HCT116 (cell line): ENCODE data around the gene CFAP97D1. TPM values are rescaled to one million over a fixed set of nuclear protein-coding genes. Genes with fewer than 3 reads are reported as not detected.

ENCODE experiments used
- ATAC-seq: fragments of 200-7000 bp; cut with Tn5 transposase; 2 replicates; pipeline ENCODE4 v1.9.1; 2020; ENCODE audit warnings: mild to moderate bottlenecking, moderate library complexity
- BruUV-seq: library from RNA; stranded (reverse); fragments of 400-500 nt; replicated peaks from 2 replicates; lab custom pipeline; 2021; lab: Mats Ljungman, UMichigan
- CTCF ChIA-PET: fragments of 300-600 bp; sonication (Branson Sonifier 250); formaldehyde crosslinking; loops from one replicate; lab custom pipeline; 2021; ENCODE audit warnings: antibody characterized with exemption; lab: Charles Lee
- POLR2A ChIA-PET: fragments of 300-600, 350-600 bp; sonication (Branson Sonifier 250); formaldehyde crosslinking; loops from one replicate; lab custom pipeline; 2021; ENCODE audit warnings: antibody characterized with exemption; lab: Charles Lee
- RAD21 ChIA-PET, 2 experiments: fragments of 300-600 bp; sonication (Branson Sonifier 250); formaldehyde crosslinking; loops; one replicate each; lab custom pipeline; 2023; ENCODE audit warnings: low total read pairs in 2 of 2; ENCODE audit not compliant: uncharacterized antibody in 2 of 2, unreplicated experiment in 2 of 2, low non-redundant PET in 1 of 2; lab: Charles Lee
- DNase-seq: peaks from one replicate; pipeline ENCODE4 v3.0.0-alpha.2; 2010; ENCODE audit warnings: low read depth, low spot score
- H2AFZ ChIP-seq: fragments of 200-600 bp; shearing (Covaris generic), sonication (generic); 2 replicates; pipeline ENCODE4 v1.6.1; 2017; ENCODE audit warnings: low read depth, mixed run types, mixed read lengths, antibody characterized with exemption, low read length; ENCODE audit not compliant: poor library complexity, severe bottlenecking
- H3K27ac ChIP-seq: 2 replicates; pipeline ENCODE4 v1.5.1; 2012; ENCODE audit warnings: low read depth, low read length
- H3K27me3 ChIP-seq: fragments of 200-600 bp; sonication (generic); 2 replicates; pipeline ENCODE4 v1.6.1; 2016; ENCODE audit warnings: mixed run types, low read length, mixed read lengths; ENCODE audit not compliant: insufficient read depth
- H3K36me3 ChIP-seq, 2 experiments: fragments of 200-500 bp in 1 of 2; fragments of 200-600 bp in 1 of 2; sonication (Bioruptor generic) in 1 of 2; sonication (generic) in 1 of 2; 2 replicates each; pipeline versions ENCODE4 v1.5.1 to v1.6.1; 2014 to 2016; ENCODE audit warnings: low read length in 2 of 2, inconsistent platforms in 1 of 2, mixed read lengths in 1 of 2, mixed run types in 1 of 2; ENCODE audit not compliant: insufficient read depth in 2 of 2, control insufficient read depth in 1 of 2
- H3K4me1 ChIP-seq, 2 experiments: fragments of 200-600 bp in 1 of 2; sonication (generic) in 1 of 2; 2 replicates each; pipeline versions ENCODE4 v1.5.1 to v1.6.1; 2012 to 2017; ENCODE audit warnings: low read length in 2 of 2, inconsistent platforms in 1 of 2, mild to moderate bottlenecking in 1 of 2, mixed read lengths in 1 of 2, mixed run types in 1 of 2, moderate library complexity in 1 of 2; ENCODE audit not compliant: insufficient read depth in 2 of 2, control insufficient read depth in 1 of 2
- H3K4me2 ChIP-seq: fragments of 200-600 bp; sonication (generic); 2 replicates; pipeline ENCODE4 v1.6.1; 2017; ENCODE audit warnings: mixed run types, low read length, mixed read lengths
- H3K4me3 ChIP-seq, 2 experiments: fragments of 200-600 bp in 1 of 2; sonication (generic) in 1 of 2; replicated peaks in 1 of 2; 2 replicates each; pipeline ENCODE4 v1.5.1; 2011 to 2016; ENCODE audit warnings: low read length in 2 of 2, control low read depth in 1 of 2, low read depth in 1 of 2, mild to moderate bottlenecking in 1 of 2, mixed read lengths in 1 of 2, mixed run types in 1 of 2
- H3K79me2 ChIP-seq: fragments of 200-600 bp; sonication (generic); 2 replicates; pipeline ENCODE4 v1.6.1; 2017; ENCODE audit warnings: mild to moderate bottlenecking, mixed run types, low read length, moderate library complexity, mixed read lengths; ENCODE audit not compliant: insufficient read depth
- H3K9ac ChIP-seq: fragments of 200-600 bp; sonication (generic); 2 replicates; pipeline ENCODE4 v1.6.1; 2016; ENCODE audit warnings: low read length, mixed read lengths
- H3K9me2 ChIP-seq: fragments of 200-600 bp; sonication (generic), shearing (Covaris generic); 2 replicates; pipeline ENCODE4 v1.6.1; 2017; ENCODE audit warnings: mixed run types, mild to moderate bottlenecking, moderate library complexity; ENCODE audit not compliant: insufficient read depth
- H3K9me3 ChIP-seq, 2 experiments: fragments of 200-500 bp in 1 of 2; fragments of 200-600 bp in 1 of 2; sonication (Bioruptor generic) in 1 of 2; sonication (generic) in 1 of 2; 2 replicates each; pipeline ENCODE4 v1.6.1; 2014 to 2017; ENCODE audit warnings: low read length in 2 of 2, mixed read lengths in 2 of 2, inconsistent platforms in 1 of 2, low read depth in 1 of 2, mild to moderate bottlenecking in 1 of 2, mixed run types in 1 of 2, moderate library complexity in 1 of 2; ENCODE audit not compliant: control insufficient read depth in 1 of 2, insufficient read depth in 1 of 2
- H4K20me1 ChIP-seq: fragments of 200-600 bp; sonication (generic), shearing (Covaris generic); 2 replicates; pipeline ENCODE4 v1.6.1; 2017; ENCODE audit warnings: mixed run types, mild to moderate bottlenecking, moderate library complexity; ENCODE audit not compliant: insufficient read depth
- EGR1 ChIP-seq: IDR thresholded peaks from 2 replicates; pipeline ENCODE4 v1.6.1; 2012; ENCODE audit warnings: low read depth
- EZH2 ChIP-seq: fragments of 200-600 bp; sonication (generic); IDR thresholded peaks from 2 replicates; pipeline ENCODE4 v1.6.1; 2017; ENCODE audit warnings: antibody characterized with exemption, mixed run types
- MAX ChIP-seq: IDR thresholded peaks from 2 replicates; pipeline ENCODE4 v1.6.1; 2012
- POLR2A ChIP-seq: IDR thresholded peaks from 2 replicates; pipeline ENCODE4 v1.7.0; 2011; ENCODE audit warnings: borderline replicate concordance; ENCODE audit not compliant: insufficient read depth, insufficient read length; ENCODE audit errors: extremely low read depth
- POLR2AphosphoS5 ChIP-seq: IDR thresholded peaks from 2 replicates; pipeline ENCODE4 v1.6.1; 2011; ENCODE audit warnings: mild to moderate bottlenecking, low read depth, low read length, moderate library complexity
- RAD21 ChIP-seq: IDR thresholded peaks from 2 replicates; pipeline ENCODE4 v1.6.1; 2012; ENCODE audit warnings: low read depth, mild to moderate bottlenecking
- SP1 ChIP-seq: IDR thresholded peaks from 2 replicates; pipeline ENCODE4 v1.6.1; 2012; ENCODE audit warnings: low read depth
- YY1 ChIP-seq: IDR thresholded peaks from 2 replicates; pipeline ENCODE4 v1.6.1; 2011; ENCODE audit warnings: low read length, low read depth, moderate library complexity, mild to moderate bottlenecking; ENCODE audit not compliant: insufficient replicate concordance; ENCODE audit errors: extremely low read depth
- ZFX ChIP-seq: fragments of 450-650 bp; IDR thresholded peaks from 2 replicates; pipeline ENCODE4 v1.6.1; 2017
- ZNF274 ChIP-seq: fragments of 200-500 bp; sonication (Bioruptor generic); IDR thresholded peaks from 2 replicates; pipeline ENCODE4 v1.6.1; 2014; ENCODE audit warnings: mild to moderate bottlenecking, low read depth, low read length, inconsistent platforms
- intact Hi-C: fragments of 100-400 bp; cut with micrococcal nuclease; formaldehyde crosslinking; loops from 2 replicates; pipeline ENCODE4 v1.10.0; 2022
- total RNA-seq: library from RNA; stranded (reverse); gene quantifications from one replicate; pipeline ENCODE4 v1.2.1, GENCODE V29; 2021; ENCODE audit not compliant: unreplicated experiment
- TF ChIP-seq, protein P1 (sequence below): IDR thresholded peaks from 2 replicates; pipeline ENCODE4 v1.6.1; 2012

CFAP97D1 gene
- total RNA-seq, 1 experiment from 2014 or later: 0.15 TPM

DNA sequence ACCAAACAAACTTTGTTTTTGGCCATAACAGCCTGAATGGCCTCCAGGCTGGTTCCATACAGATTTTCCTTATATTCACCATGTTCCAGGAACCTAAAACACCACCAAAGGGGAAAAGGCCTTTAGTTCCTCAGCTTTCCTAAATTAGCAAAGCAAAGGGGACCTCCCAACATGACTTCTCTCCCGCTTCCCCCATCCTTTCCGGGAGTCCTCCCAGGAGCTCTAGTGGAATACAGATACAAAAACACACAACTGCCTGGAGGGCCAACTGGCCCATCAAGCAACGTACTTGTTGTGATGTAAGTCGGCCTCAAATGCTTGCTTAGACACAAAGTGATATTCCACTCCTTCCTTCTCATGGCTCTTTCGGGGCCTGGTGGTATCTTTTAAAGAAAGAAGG lies 30.6 kb downstream of the CFAP97D1 start:
- Histone ChIP-seq H3K9ac (no peak overlapping the region), H4K20me1 (no peaks in the 10 kb centered on the region), H3K9me2 (no peaks in the 10 kb centered on the region), H3K79me2 (no peaks in the 10 kb centered on the region), H3K4me1 (peaks cover 0 to 9% of the 10 kb centered on the region in 2 experiments; a peak in 1 of 4 replicates), H3K9me3 (no peaks in the 10 kb centered on the region), H2AFZ (no peak overlapping the region), H3K27ac (no peak overlapping the region)
- no peak for DNase-seq
- CTCF ChIA-PET: interaction anchor here (1.6 kb wide), 1 partner anchor 35 kb away, joined by 3 read pairs; no protein-coding TSS in a partner anchor
- no peak for TF ChIP-seq MAX
- TF ChIP-seq, protein P1, sequence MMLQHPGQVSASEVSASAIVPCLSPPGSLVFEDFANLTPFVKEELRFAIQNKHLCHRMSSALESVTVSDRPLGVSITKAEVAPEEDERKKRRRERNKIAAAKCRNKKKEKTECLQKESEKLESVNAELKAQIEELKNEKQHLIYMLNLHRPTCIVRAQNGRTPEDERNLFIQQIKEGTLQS: no peak
- TF ChIP-seq, all 23 proteins: peak for 0
- RAD21 ChIA-PET: no interaction called here
- no peak for ATAC-seq
- Histone ChIP-seq H3K36me3 (peaks cover 2 to 27% of the 10 kb centered on the region in 2 experiments; a peak in 3 of 4 replicates), H3K4me3 (no peak overlapping the region), H3K4me2 (no peak overlapping the region), H3K27me3 (no peaks in the 10 kb centered on the region)
- intact Hi-C loops: no loop called here
- no TSS peak for BruUV-seq
- POLR2A ChIA-PET: no interaction called here

- ChIA-PET POLR2A (no interaction called here), CTCF (no interaction called here), RAD21 (no interaction called here)
- intact Hi-C loops: no loop called here
- Histone ChIP-seq H3K9ac (no peak overlapping the region), H2AFZ (no peak overlapping the region), H3K79me2 (no peaks in the 10 kb centered on the region), H3K36me3 (peaks cover 2 to 27% of the 10 kb centered on the region in 2 experiments; a peak in 3 of 4 replicates), H3K4me3 (no peak overlapping the region), H3K9me3 (no peaks in the 10 kb centered on the region), H3K4me1 (peaks cover 0 to 9% of the 10 kb centered on the region in 2 experiments; a peak in 1 of 4 replicates), H4K20me1 (no peaks in the 10 kb centered on the region), H3K9me2 (no peaks in the 10 kb centered on the region), H3K4me2 (no peak overlapping the region), H3K27ac (no peak overlapping the region), H3K27me3 (no peaks in the 10 kb centered on the region)
- no peak for DNase-seq
- TF ChIP-seq ZNF274 (no peak), RAD21 (no peak), ZFX (no peak), EGR1 (no peak), POLR2A (no peak), YY1 (no peak), POLR2AphosphoS5 (no peak), EZH2 (no peak), SP1 (no peak)
- no peak for ATAC-seq
- no TSS peak for BruUV-seq
These were observed 32.4 kb downstream of the CFAP97D1 start for GRCh38 chr17:43812396-43813265.
